GM18858 (cell line): ENCODE data around the gene NEUROD2.

Experiments
- ATAC-seq: cut with Tn5 transposase; IDR thresholded peaks from one replicate; pipeline ENCODE4 v1.9.1; 2021; ENCODE audit not compliant: unreplicated experiment

NEUROD2 gene

GRCh38 chr17:39607851-39608130, at the start of gene NEUROD2:
NEUROD2 (minus strand) TSS chr17:39607920; CDS start chr17:39606599, 1,321 bp downstream.
- ATAC-seq: no peak

- no peak for ATAC-seq
Observed at GRCh38 chr17:39655105-39655504, 47.4 kb upstream of the NEUROD2 start.

- ATAC-seq: no peak
Observed at GRCh38 chr17:39653662-39654331, 46.1 kb upstream of the NEUROD2 start.

- ATAC-seq: no peak
Observed at GRCh38 chr17:39653316-39653661, 45.6 kb upstream of the NEUROD2 start.

- no peak for ATAC-seq
Observed at GRCh38 chr17:39652587-39653315, 45.0 kb upstream of the NEUROD2 start.

GRCh38 chr17:39651923-39652586, 44.3 kb upstream of the NEUROD2 start:
- no peak for ATAC-seq

GRCh38 chr17:39650121-39650579, 42.4 kb upstream of the NEUROD2 start:
- ATAC-seq: no peak

- no peak for ATAC-seq
Observed at GRCh38 chr17:39648616-39649366, 41.1 kb upstream of the NEUROD2 start.

GRCh38 chr17:39647256-39647655, 39.5 kb upstream of the NEUROD2 start:
- no peak for ATAC-seq

- ATAC-seq: no peak
Observed at GRCh38 chr17:39643271-39643670, 35.6 kb upstream of the NEUROD2 start.

GRCh38 chr17:39642291-39643074, 34.8 kb upstream of the NEUROD2 start:
- ATAC-seq: no peak

- no peak for ATAC-seq
Observed at GRCh38 chr17:39641883-39642282, 34.2 kb upstream of the NEUROD2 start.

GRCh38 chr17:39641097-39641496, 33.4 kb upstream of the NEUROD2 start:
- ATAC-seq: no peak

- no peak for ATAC-seq
Observed at GRCh38 chr17:39640591-39641031, 32.9 kb upstream of the NEUROD2 start.

- ATAC-seq: no peak
Observed at GRCh38 chr17:39639566-39640458, 32.1 kb upstream of the NEUROD2 start.

GRCh38 chr17:39639043-39639442, 31.3 kb upstream of the NEUROD2 start:
- no peak for ATAC-seq

- no peak for ATAC-seq
Observed at GRCh38 chr17:39638317-39638716, 30.6 kb upstream of the NEUROD2 start.

GRCh38 chr17:39636927-39637736, 29.4 kb upstream of the NEUROD2 start, which contains the start of gene STARD3:
STARD3 (plus strand) TSS chr17:39637144; CDS start chr17:39653532, 16,388 bp downstream.
- ATAC-seq: no peak

- no peak for ATAC-seq
Observed at GRCh38 chr17:39636587-39636926, 28.8 kb upstream of the NEUROD2 start.
